HCT116 (cell line): ENCODE results near the gene SHC1. TPM values are rescaled to one million over a fixed set of nuclear protein-coding genes. Genes with fewer than 3 reads are reported as not detected.
A peak's percentile ranks its signal among the peaks of the same experiment; 100 is the strongest.

Source experiments
- ATAC-seq: fragments of 200-7000 bp; cut with Tn5 transposase; 2 replicates; pipeline ENCODE4 v1.9.1; 2020; ENCODE audit warnings: mild to moderate bottlenecking, moderate library complexity
- BruUV-seq: library from RNA; stranded (reverse); fragments of 400-500 nt; replicated peaks from 2 replicates; lab custom pipeline; 2021; lab: Mats Ljungman, UMichigan
- CTCF ChIA-PET: fragments of 300-600 bp; sonication (Branson Sonifier 250); formaldehyde crosslinking; loops from one replicate; lab custom pipeline; 2021; ENCODE audit warnings: antibody characterized with exemption; lab: Charles Lee
- POLR2A ChIA-PET: fragments of 300-600, 350-600 bp; sonication (Branson Sonifier 250); formaldehyde crosslinking; loops from one replicate; lab custom pipeline; 2021; ENCODE audit warnings: antibody characterized with exemption; lab: Charles Lee
- RAD21 ChIA-PET, 2 experiments: fragments of 300-600 bp; sonication (Branson Sonifier 250); formaldehyde crosslinking; loops; one replicate each; lab custom pipeline; 2023; ENCODE audit warnings: low total read pairs in 2 of 2; ENCODE audit not compliant: uncharacterized antibody in 2 of 2, unreplicated experiment in 2 of 2, low non-redundant PET in 1 of 2; lab: Charles Lee
- DNase-seq: peaks from one replicate; pipeline ENCODE4 v3.0.0-alpha.2; 2010; ENCODE audit warnings: low read depth, low spot score
- H2AFZ ChIP-seq: fragments of 200-600 bp; shearing (Covaris generic), sonication (generic); 2 replicates; pipeline ENCODE4 v1.6.1; 2017; ENCODE audit warnings: low read depth, mixed run types, mixed read lengths, antibody characterized with exemption, low read length; ENCODE audit not compliant: poor library complexity, severe bottlenecking
- H3K27ac ChIP-seq: 2 replicates; pipeline ENCODE4 v1.5.1; 2012; ENCODE audit warnings: low read depth, low read length
- H3K27me3 ChIP-seq: fragments of 200-600 bp; sonication (generic); 2 replicates; pipeline ENCODE4 v1.6.1; 2016; ENCODE audit warnings: mixed run types, low read length, mixed read lengths; ENCODE audit not compliant: insufficient read depth
- H3K36me3 ChIP-seq, 2 experiments: fragments of 200-500 bp in 1 of 2; fragments of 200-600 bp in 1 of 2; sonication (Bioruptor generic) in 1 of 2; sonication (generic) in 1 of 2; 2 replicates each; pipeline versions ENCODE4 v1.5.1 to v1.6.1; 2014 to 2016; ENCODE audit warnings: low read length in 2 of 2, inconsistent platforms in 1 of 2, mixed read lengths in 1 of 2, mixed run types in 1 of 2; ENCODE audit not compliant: insufficient read depth in 2 of 2, control insufficient read depth in 1 of 2
- H3K4me1 ChIP-seq, 2 experiments: fragments of 200-600 bp in 1 of 2; sonication (generic) in 1 of 2; 2 replicates each; pipeline versions ENCODE4 v1.5.1 to v1.6.1; 2012 to 2017; ENCODE audit warnings: low read length in 2 of 2, inconsistent platforms in 1 of 2, mild to moderate bottlenecking in 1 of 2, mixed read lengths in 1 of 2, mixed run types in 1 of 2, moderate library complexity in 1 of 2; ENCODE audit not compliant: insufficient read depth in 2 of 2, control insufficient read depth in 1 of 2
- H3K4me2 ChIP-seq: fragments of 200-600 bp; sonication (generic); 2 replicates; pipeline ENCODE4 v1.6.1; 2017; ENCODE audit warnings: mixed run types, low read length, mixed read lengths
- H3K4me3 ChIP-seq, 2 experiments: fragments of 200-600 bp in 1 of 2; sonication (generic) in 1 of 2; replicated peaks in 1 of 2; 2 replicates each; pipeline ENCODE4 v1.5.1; 2011 to 2016; ENCODE audit warnings: low read length in 2 of 2, control low read depth in 1 of 2, low read depth in 1 of 2, mild to moderate bottlenecking in 1 of 2, mixed read lengths in 1 of 2, mixed run types in 1 of 2
- H3K79me2 ChIP-seq: fragments of 200-600 bp; sonication (generic); 2 replicates; pipeline ENCODE4 v1.6.1; 2017; ENCODE audit warnings: mild to moderate bottlenecking, mixed run types, low read length, moderate library complexity, mixed read lengths; ENCODE audit not compliant: insufficient read depth
- H3K9ac ChIP-seq: fragments of 200-600 bp; sonication (generic); 2 replicates; pipeline ENCODE4 v1.6.1; 2016; ENCODE audit warnings: low read length, mixed read lengths
- H3K9me2 ChIP-seq: fragments of 200-600 bp; sonication (generic), shearing (Covaris generic); 2 replicates; pipeline ENCODE4 v1.6.1; 2017; ENCODE audit warnings: mixed run types, mild to moderate bottlenecking, moderate library complexity; ENCODE audit not compliant: insufficient read depth
- H3K9me3 ChIP-seq, 2 experiments: fragments of 200-500 bp in 1 of 2; fragments of 200-600 bp in 1 of 2; sonication (Bioruptor generic) in 1 of 2; sonication (generic) in 1 of 2; 2 replicates each; pipeline ENCODE4 v1.6.1; 2014 to 2017; ENCODE audit warnings: low read length in 2 of 2, mixed read lengths in 2 of 2, inconsistent platforms in 1 of 2, low read depth in 1 of 2, mild to moderate bottlenecking in 1 of 2, mixed run types in 1 of 2, moderate library complexity in 1 of 2; ENCODE audit not compliant: control insufficient read depth in 1 of 2, insufficient read depth in 1 of 2
- H4K20me1 ChIP-seq: fragments of 200-600 bp; sonication (generic), shearing (Covaris generic); 2 replicates; pipeline ENCODE4 v1.6.1; 2017; ENCODE audit warnings: mixed run types, mild to moderate bottlenecking, moderate library complexity; ENCODE audit not compliant: insufficient read depth
- CEBPB ChIP-seq: IDR thresholded peaks from 2 replicates; pipeline ENCODE4 v1.6.1; 2012; ENCODE audit warnings: low read depth
- JUND ChIP-seq: IDR thresholded peaks from 2 replicates; pipeline ENCODE4 v1.6.1; 2012
- POLR2A ChIP-seq: IDR thresholded peaks from 2 replicates; pipeline ENCODE4 v1.7.0; 2011; ENCODE audit warnings: borderline replicate concordance; ENCODE audit not compliant: insufficient read depth, insufficient read length; ENCODE audit errors: extremely low read depth
- POLR2AphosphoS5 ChIP-seq: IDR thresholded peaks from 2 replicates; pipeline ENCODE4 v1.6.1; 2011; ENCODE audit warnings: mild to moderate bottlenecking, low read depth, low read length, moderate library complexity
- SP1 ChIP-seq: IDR thresholded peaks from 2 replicates; pipeline ENCODE4 v1.6.1; 2012; ENCODE audit warnings: low read depth
- ZFX ChIP-seq: fragments of 450-650 bp; IDR thresholded peaks from 2 replicates; pipeline ENCODE4 v1.6.1; 2017
- ZNF274 ChIP-seq: fragments of 200-500 bp; sonication (Bioruptor generic); IDR thresholded peaks from 2 replicates; pipeline ENCODE4 v1.6.1; 2014; ENCODE audit warnings: mild to moderate bottlenecking, low read depth, low read length, inconsistent platforms
- intact Hi-C: fragments of 100-400 bp; cut with micrococcal nuclease; formaldehyde crosslinking; loops from 2 replicates; pipeline ENCODE4 v1.10.0; 2022
- total RNA-seq: library from RNA; stranded (reverse); gene quantifications from one replicate; pipeline ENCODE4 v1.2.1, GENCODE V29; 2021; ENCODE audit not compliant: unreplicated experiment
- TF ChIP-seq, protein P1 (sequence below): IDR thresholded peaks from 2 replicates; pipeline ENCODE4 v1.6.1; 2012

Gene SHC1
- total RNA-seq, 1 experiment from 2014 or later, result 148 TPM

DNA sequence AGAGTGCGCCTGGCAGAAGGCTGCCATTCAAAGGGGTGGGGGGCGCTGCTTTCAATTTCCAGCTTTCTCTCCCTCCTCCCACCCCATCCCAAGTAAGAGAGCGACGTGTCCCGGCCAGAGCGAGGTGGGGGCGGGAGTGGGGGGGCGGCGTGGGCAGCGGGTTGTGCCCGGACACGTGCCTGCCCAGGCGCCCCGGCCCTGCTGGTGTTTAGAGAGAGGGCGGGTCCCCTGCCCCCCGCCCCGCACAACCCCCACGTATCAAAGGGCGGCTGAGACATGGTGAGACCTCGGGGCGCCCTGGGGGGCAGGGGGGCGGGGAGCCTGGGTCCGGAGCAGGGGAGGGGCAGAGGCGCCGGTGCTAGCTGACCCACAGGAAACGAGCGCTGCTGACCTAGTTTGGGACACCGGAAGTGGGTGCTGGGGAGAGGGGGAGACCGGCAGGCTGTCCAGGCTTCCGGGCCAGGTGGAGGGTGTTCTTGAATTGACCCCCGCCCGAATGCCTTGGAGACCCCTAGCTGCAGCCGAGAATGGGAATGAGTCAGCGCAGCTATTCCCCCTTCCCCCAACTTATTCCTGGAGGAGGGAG is 33.3 kb upstream of the SHC1 start:
- Histone ChIP-seq H2AFZ (no peak overlapping the region), H3K9ac (peak overlapping the region; percentile 93), H3K9me2 (no peaks in the 10 kb centered on the region), H3K36me3 (peaks cover 0 to 2% of the 10 kb centered on the region in 2 experiments; a peak in 2 of 4 replicates), H3K9me3 (no peaks in the 10 kb centered on the region), H3K27me3 (no peaks in the 10 kb centered on the region), H3K79me2 (peaks cover 63% of the 10 kb centered on the region), H4K20me1 (no peaks in the 10 kb centered on the region), H3K4me1 (peaks cover 13 to 73% of the 10 kb centered on the region in 2 experiments), H3K27ac (peak overlapping the region; percentile 97), H3K4me3 (peak overlapping the region; percentile 97 to 98), H3K4me2 (peak overlapping the region; percentile 80)
- intact Hi-C loops, result loop anchor here (2.0 to 5.0 kb wide), 2 partner anchors 13 to 48 kb away; partner anchors contain the start of gene ADAM15
- no TSS peak for BruUV-seq
- ChIA-PET RAD21 (interaction anchor here in 1 of 2 experiments (0.7 kb wide), 1 partner anchor 81 kb away, joined by 3 read pairs; no protein-coding TSS in a partner anchor), POLR2A (interaction anchor here (1.0 to 1.5 kb wide), 2 partner anchors 13 to 32 kb away, joined by 3 to 6 read pairs; no protein-coding TSS in a partner anchor), CTCF (interaction anchor here (1.2 to 2.3 kb wide), 2 partner anchors 12 to 47 kb away, joined by 3 to 7 read pairs; partner anchors contain the start of gene ADAM15)
- ATAC-seq, result peak; percentile 13; the same call in 1 of the 2 replicates
- TF ChIP-seq POLR2AphosphoS5 (peak; percentile 50; the same call in 1 of the 2 replicates), CEBPB (no peak), POLR2A (peak; percentile 38), JUND (no peak)
- TF ChIP-seq, protein P1, sequence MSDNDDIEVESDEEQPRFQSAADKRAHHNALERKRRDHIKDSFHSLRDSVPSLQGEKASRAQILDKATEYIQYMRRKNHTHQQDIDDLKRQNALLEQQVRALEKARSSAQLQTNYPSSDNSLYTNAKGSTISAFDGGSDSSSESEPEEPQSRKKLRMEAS, result no peak
- DNase-seq, result no peak

DNA sequence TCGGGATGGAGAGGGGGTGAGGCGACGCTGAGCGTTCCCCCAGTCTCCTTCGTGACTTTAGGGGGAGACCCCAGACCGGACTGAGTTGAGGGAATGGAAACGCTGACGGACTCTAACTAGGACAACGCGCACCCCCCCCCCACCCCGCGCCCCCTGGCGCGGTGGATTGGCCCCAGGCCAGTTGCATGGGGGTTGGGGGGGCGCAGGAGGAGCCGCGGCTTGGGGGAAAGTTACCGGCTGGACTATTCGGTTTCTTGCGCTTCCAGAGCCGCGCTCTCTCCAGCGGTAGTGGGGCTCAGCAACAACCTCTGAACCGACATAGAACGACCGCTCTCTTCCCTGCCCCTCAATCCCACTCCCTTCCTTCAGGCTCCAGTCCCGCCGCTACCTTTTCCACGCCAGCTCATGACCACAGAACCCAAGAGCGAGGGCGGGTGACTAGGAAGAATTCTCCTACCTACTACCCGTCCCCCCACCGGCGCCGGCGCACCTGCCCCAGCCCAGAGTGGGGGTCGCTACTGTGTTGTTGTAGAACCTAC is 32.7 kb upstream of the SHC1 start:
- Histone ChIP-seq H3K9me3 (no peaks in the 10 kb centered on the region), H2AFZ (no peak overlapping the region), H3K4me1 (peaks cover 15 to 73% of the 10 kb centered on the region in 2 experiments)
- DNase-seq, result no peak
- TF ChIP-seq POLR2A (no peak), ZFX (no peak), CEBPB (no peak), ZNF274 (no peak), SP1 (no peak)
- TF ChIP-seq, all 23 proteins: peak for 0
- no peaks in the 10 kb centered on the region for H3K9me2 ChIP-seq
- H3K27ac ChIP-seq, result peak overlapping the region; percentile 97
- peak overlapping the region; percentile 93 for H3K9ac ChIP-seq
- no peak for ATAC-seq
- BruUV-seq, result no TSS peak
- intact Hi-C loops, result loop anchor here (2.0 to 5.0 kb wide), 2 partner anchors 14 to 49 kb away; partner anchors contain the start of gene ADAM15
- H3K36me3 ChIP-seq, result no peaks in the 10 kb centered on the region; a peak in 1 of 4 replicates
- ChIA-PET CTCF (interaction anchor here (2.3 kb wide), 1 partner anchor 48 kb away, joined by 7 read pairs; the partner anchor contains the start of gene ADAM15), POLR2A (interaction anchor here (1.3 to 1.5 kb wide), 2 partner anchors 14 to 31 kb away, joined by 3 to 6 read pairs; no protein-coding TSS in a partner anchor), RAD21 (interaction anchor here in 1 of 2 experiments (0.7 kb wide), 1 partner anchor 82 kb away, joined by 3 read pairs; no protein-coding TSS in a partner anchor)
- H3K4me3 ChIP-seq, result peak overlapping the region; percentile 97 to 98
- H3K4me2 ChIP-seq, result peak overlapping the region; percentile 80
- peaks cover 57% of the 10 kb centered on the region for H3K79me2 ChIP-seq
- no peaks in the 10 kb centered on the region for H4K20me1 ChIP-seq
- H3K27me3 ChIP-seq, result no peaks in the 10 kb centered on the region
